HT1080 (cell line): ENCODE results near the gene ST7L. TPM values are rescaled to one million over a fixed set of nuclear protein-coding genes. Genes with fewer than 3 reads are reported as not detected.
"Not testable (repeated sequence)": the region's sequence is repeated elsewhere in the genome, so short reads cannot be mapped to it uniquely, and the experiment has no call there.

ENCODE experiments used
- DNase-seq: peaks from one replicate; pipeline ENCODE4 v3.0.0-alpha.2; 2015; ENCODE audit warnings: low read depth
- small RNA-seq: library from RNA; depleted of rRNA; stranded (forward); fragments of <200 nt; gene quantifications from one replicate; pipeline ENCODE3, GENCODE V24; 2014
- total RNA-seq: library from RNA; depleted of rRNA; stranded (reverse); fragments of >200 nt; shearing (Covaris generic); gene quantifications from 2 replicates; pipeline ENCODE4 v1.2.3, GENCODE V29; 2014; rRNA removed

The ST7L gene
- total RNA-seq, 1 experiment from 2014 or later, result 19.3 TPM

GRCh38 chr1:112501810-112502641 is 116.9 kb downstream of the ST7L start:
- DNase-seq, result peak; percentile 23

- no peak for DNase-seq
Measured at GRCh38 chr1:112496290-112496689, 122.7 kb downstream of the ST7L start.

- DNase-seq, result no peak
Measured at GRCh38 chr1:112493351-112493750, 125.6 kb downstream of the ST7L start.

GRCh38 chr1:112492076-112492475 is 126.9 kb downstream of the ST7L start:
- DNase-seq, result no peak

GRCh38 chr1:112488141-112488540 is 130.8 kb downstream of the ST7L start:
- DNase-seq, result no peak

GRCh38 chr1:112487686-112488085 is 131.3 kb downstream of the ST7L start:
- DNase-seq, result not testable (repeated sequence)

- DNase-seq, result not testable (repeated sequence)
Measured at GRCh38 chr1:112486063-112486462, 132.9 kb downstream of the ST7L start.

GRCh38 chr1:112478314-112478713 is 140.6 kb downstream of the ST7L start:
- no peak for DNase-seq

GRCh38 chr1:112477550-112477949 is 141.4 kb downstream of the ST7L start:
- DNase-seq, result no peak

Small RNA genes within 50 kb of the gene (small RNA-seq; reads per million reads assigned to genes)
- gene RNU7-70P, result not detected

Other genes with a start within 250 kb of the ST7L start
- 8.2 and 8.6 TPM in 2 replicates for gene CTTNBP2NL, start 222.9 kb downstream of the ST7L start, total RNA-seq
- 0.02 TPM in 1 of 2 replicates, not detected in the other for gene WNT2B, start 110.2 kb downstream of the ST7L start, total RNA-seq
- gene CAPZA1, start 691 bp upstream of the ST7L start, total RNA-seq, result 240 and 250 TPM in 2 replicates
- 41.5 and 58.9 TPM in 2 replicates for gene MOV10, start 55.5 kb upstream of the ST7L start, total RNA-seq
- gene RHOC, start 88.0 kb upstream of the ST7L start, total RNA-seq, result 325 and 423 TPM in 2 replicates
- gene PPM1J, start 96.2 kb upstream of the ST7L start, total RNA-seq, result 0.27 and 0.59 TPM in 2 replicates